GM12873 (cell line): ENCODE data around the gene KIF5B.

Experiments
- TF ChIP-seq, protein P1 (sequence below): IDR thresholded peaks from 2 replicates; pipeline ENCODE4 v1.5.1; 2012; ENCODE audit warnings: low read depth, mild to moderate bottlenecking, moderate library complexity, low read length, control low read depth; ENCODE audit not compliant: insufficient read depth; ENCODE audit errors: missing control alignments

The KIF5B gene

DNA sequence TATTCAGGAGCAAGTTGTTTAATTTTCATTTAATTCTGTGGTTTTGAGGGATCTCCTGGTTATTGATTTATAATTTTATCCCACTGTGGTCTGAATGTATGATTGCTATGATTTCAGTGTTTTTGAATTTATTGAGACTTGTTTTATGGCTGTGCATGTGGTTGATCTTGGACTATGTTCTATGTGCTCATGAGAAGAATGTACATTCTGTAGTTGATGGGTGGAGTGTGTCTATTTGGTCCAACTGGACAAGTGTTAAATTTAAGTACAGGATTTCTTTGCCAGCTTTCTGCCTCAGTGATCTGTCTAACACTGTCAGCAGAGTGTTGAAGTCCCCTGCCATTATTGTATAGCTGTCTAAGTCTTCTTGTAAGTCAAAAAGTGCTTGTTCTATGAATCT, 34.8 kb upstream of the KIF5B start:
- TF ChIP-seq, protein P1, sequence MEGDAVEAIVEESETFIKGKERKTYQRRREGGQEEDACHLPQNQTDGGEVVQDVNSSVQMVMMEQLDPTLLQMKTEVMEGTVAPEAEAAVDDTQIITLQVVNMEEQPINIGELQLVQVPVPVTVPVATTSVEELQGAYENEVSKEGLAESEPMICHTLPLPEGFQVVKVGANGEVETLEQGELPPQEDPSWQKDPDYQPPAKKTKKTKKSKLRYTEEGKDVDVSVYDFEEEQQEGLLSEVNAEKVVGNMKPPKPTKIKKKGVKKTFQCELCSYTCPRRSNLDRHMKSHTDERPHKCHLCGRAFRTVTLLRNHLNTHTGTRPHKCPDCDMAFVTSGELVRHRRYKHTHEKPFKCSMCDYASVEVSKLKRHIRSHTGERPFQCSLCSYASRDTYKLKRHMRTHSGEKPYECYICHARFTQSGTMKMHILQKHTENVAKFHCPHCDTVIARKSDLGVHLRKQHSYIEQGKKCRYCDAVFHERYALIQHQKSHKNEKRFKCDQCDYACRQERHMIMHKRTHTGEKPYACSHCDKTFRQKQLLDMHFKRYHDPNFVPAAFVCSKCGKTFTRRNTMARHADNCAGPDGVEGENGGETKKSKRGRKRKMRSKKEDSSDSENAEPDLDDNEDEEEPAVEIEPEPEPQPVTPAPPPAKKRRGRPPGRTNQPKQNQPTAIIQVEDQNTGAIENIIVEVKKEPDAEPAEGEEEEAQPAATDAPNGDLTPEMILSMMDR = no peak

GRCh38 chr10:32084185-32084851, 28.1 kb upstream of the KIF5B start:
- TF ChIP-seq, protein P1 = no peak

- TF ChIP-seq, protein P1 = no peak
Observed at GRCh38 chr10:32077896-32078485, 21.8 kb upstream of the KIF5B start.

DNA sequence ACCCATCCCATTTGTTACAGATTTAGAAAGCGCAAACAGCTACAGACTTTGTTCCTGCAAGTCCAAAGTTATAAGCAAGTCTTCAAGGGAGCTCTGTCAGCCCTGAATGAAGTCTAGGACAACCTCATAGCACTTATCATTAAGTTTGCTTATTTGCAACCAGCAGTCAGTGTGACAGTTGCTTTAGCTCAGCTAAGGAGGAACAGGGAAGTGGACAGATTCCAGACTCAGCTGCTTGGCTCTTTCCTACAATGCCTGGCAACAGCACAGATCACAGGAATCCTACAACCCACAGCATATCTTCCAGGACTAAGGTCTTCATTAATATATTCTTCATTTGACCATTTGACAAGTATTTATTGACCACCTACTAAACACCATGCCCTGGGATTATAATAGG, 17.4 kb upstream of the KIF5B start:
- TF ChIP-seq, protein P1 = no peak

DNA sequence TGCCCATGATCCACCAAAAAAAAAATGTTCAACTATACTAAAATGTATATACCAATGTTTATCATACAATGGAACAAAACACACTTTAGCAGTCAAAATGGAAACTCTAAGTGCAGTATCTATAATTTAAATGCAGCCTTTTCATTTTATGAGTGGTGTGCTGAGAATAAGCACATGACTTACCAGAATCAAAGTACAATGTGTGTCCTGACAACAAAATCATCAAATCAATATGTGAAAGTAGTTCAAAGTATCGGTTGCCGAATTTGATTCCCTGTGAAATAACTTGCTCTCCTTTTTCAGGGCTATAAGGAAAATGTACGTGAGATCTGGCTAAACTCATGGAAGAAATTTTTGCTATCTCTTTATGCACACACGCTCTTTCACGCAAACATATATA, 16.9 kb upstream of the KIF5B start:
- TF ChIP-seq, protein P1 = no peak

- TF ChIP-seq, protein P1 = no peak
Observed at GRCh38 chr10:32072025-32072800, 16.0 kb upstream of the KIF5B start.

DNA sequence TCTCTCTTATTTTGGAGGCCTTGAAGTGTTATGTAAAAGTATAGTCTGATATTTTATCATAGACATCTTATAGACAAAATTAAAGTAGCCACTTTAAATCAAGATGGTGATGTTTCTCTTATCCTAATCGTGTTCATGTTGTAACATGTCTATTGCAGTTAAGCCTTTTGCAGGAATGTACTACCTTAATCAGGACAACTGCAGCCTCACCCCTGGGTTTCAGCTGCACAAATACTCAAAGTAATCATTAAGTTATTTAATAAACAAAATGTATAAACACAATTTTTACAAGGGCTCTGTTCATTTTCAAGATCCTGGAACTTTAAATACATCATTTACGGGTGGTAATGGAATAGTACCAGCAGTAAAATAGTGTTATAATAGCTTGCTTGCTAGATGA, 14.4 kb upstream of the KIF5B start:
- TF ChIP-seq, protein P1 = no peak
